IPS-NIHi7 (cell line): ENCODE results near the gene RFT1.

Source experiments
- DNase-seq: peaks from one replicate; pipeline ENCODE4 v3.0.0; 2012; ENCODE audit warnings: mixed read lengths; ENCODE audit errors: extremely low spot score

The RFT1 gene

GRCh38 chr3:53126601-53127000, 3.6 kb downstream of the RFT1 start:
- no peak for DNase-seq

GRCh38 chr3:53123953-53124352, 6.3 kb downstream of the RFT1 start:
- no peak for DNase-seq

GRCh38 chr3:53123510-53123909, 6.7 kb downstream of the RFT1 start:
- DNase-seq = no peak

DNA sequence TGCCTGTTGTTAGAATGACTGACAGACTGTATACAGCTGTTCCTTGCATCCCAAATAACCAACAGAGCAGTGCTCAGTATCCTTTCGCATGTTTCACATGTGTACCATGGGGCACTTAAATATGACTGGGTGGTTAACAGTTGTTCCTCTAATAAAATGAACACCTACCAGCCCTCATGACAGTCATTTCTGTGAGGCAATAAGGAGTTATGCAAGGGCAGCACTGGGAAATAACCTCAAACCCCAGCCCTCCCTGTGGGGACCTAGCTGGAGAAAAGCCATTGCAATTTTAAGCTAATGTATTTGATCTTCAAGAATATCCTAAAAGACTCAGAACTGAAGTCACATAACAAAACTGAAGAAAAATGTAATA, 7.3 kb downstream of the RFT1 start:
- DNase-seq = no peak

- DNase-seq = no peak
These were observed 7.8 kb downstream of the RFT1 start for GRCh38 chr3:53122255-53122932.

DNA sequence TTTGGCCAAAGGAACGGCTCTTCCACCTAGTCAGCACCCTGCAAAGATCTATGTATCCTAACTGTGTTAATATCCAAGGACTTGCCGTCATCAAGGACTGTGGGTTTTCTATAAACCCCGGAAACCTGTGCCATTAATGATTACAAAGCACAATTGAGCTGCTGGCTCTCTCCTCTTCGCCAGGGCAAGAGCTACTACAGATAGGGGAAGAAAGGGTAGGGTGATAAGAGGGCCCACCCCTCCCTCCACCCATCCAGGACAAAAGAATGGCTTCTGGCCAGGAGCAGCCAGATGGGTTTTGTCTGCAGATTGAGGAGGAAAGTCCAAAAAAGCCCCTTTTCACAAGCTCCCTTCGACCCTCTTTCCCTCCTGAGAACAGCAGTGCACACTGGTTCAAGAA, 9.9 kb downstream of the RFT1 start:
- no peak for DNase-seq

GRCh38 chr3:53116956-53117355, 13.3 kb downstream of the RFT1 start:
- no peak for DNase-seq

- DNase-seq = no peak
These were observed 15.7 kb downstream of the RFT1 start for GRCh38 chr3:53114412-53115074.

GRCh38 chr3:53114011-53114400, 16.2 kb downstream of the RFT1 start:
- peak; percentile 93 for DNase-seq

DNA sequence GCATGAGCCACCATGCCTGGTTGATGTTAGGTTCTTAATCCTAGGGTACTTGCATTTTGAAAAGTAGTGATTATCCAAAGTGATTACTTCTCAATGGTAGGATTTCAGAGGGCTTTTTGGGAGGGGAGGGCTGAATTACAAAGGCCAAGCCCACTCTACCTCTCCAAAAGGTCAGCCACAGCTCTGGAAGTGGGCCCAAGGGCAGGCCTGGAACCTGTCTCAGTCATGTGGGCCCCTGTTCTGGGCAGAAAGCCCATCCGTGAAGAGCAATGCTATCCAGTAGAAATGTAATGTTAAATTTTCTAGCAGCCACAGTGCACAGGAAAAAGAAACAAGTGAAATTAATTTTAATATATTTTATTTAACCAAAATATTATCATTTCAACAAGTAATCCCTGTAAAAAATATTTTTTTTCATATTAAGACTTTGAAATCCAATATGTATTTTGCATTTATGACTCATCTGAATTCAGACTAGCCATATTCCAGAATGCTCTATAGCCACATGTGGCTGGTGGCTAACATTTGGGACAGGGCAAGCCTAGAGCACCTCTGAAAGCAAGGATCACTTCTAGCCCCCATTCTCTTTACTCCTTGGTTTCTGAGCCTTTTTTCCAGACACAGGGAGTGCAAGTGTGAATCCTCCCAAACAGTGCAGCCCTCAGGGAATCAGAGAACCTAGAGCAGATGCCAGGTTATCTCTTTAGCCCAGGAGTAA, 16.8 kb downstream of the RFT1 start:
- no peak for DNase-seq

- DNase-seq = no peak
These were observed 18.4 kb downstream of the RFT1 start for GRCh38 chr3:53111822-53112221.

DNA sequence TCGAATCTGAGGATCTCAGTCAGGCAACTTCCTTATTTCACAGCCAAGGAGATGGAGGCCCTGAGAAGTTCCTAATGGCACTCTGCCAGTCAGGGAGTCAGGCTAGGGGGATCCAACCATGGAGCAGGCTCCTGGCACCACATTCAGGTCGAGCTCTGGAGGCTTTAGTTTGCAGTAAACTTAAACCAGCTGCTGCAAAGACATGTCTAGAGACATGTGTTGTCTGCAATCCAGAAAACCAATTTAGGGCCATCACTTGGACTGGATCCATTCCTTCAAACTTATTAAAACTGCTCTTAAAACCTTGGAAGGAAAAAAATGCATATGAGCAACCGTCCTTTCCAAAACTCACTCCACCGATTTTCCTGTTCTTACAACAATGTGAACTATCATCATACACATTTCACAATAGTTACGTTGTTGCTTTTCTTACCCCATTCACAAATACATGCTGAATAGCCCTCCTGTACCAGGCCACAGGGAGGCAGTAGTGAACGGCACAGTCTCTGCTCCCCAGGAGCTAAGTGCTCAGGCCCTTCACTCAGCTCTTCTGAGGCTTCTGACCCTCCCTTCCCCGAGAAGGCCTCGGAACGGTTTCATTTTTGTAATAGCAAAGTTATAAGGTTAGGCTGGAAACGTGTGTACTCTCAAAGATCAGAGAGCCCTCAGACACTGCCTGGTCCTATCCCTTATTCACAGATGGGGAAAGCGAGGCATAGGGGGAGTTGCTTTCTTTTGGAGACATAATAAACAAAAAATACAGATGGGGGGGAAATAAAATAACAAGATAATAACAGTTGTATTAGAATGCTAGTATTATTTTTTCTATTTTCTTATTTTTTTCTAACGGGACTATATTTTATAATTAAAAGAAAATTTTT, 20.1 kb downstream of the RFT1 start:
- peak; percentile 79 for DNase-seq

GRCh38 chr3:53109190-53109589, 21.0 kb downstream of the RFT1 start:
- DNase-seq = no peak

DNA sequence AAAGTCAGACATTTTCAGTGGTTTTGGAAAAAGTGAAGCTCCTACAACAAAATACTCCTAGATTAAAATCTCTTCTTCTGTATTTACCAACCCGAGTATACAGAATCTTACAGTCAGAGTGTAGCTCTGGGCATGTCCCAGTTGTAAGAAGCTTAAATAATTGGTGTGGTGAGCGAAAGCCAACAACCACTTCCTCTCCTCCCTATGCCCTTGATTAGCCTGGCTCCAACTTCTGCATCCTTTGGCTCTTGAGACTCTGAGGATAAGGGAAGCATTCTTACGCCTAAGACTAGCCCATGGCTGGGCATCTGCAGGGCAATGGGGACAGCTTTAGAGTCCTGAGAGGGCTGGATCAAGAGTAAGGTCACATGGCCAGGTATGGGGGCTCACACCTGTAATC, 25.5 kb downstream of the RFT1 start:
- DNase-seq = no peak

DNA sequence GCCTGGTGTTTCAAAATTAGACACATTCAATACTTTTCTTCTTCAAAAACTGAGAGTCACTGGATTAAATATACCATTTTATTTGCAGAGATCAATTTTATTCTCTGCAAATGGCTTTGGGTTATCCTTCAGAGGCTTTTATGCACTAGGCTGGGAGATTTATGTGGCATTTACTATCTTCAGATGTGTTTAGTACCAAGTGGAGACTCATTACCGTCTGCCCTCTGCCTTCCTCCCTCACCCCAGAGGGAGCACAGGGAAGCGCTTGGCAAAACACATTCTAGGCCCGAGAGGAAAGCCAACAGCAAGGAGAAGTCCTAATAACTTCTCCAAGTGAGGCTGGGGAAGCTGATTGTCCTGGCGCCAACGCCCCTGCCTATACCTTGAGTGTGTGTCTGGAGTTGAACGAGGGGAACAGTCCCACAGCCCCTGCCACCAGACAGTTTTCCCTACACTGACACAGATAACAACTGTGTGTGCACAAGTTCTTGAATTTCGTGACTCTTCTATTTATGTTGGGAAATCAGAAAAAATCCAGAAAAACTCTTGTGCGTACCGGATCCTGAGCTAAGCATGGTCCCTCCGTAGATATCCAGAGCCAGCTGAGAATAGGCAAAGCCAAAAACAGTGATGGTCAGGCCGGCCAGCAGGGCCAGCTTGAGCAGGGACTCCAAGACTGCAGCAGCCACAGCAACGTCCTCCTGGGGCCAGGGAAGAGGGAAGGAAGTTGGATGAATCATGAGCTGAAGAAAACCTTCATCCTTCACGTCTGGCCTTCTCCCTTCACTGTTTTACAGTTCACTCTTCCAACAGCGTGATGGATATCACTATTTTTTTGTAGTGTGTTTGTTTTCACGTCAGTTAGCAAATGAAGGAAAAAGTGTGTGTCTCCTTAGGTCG, 26.6 kb downstream of the RFT1 start:
- DNase-seq = no peak

GRCh38 chr3:53102601-53103147, 27.6 kb downstream of the RFT1 start:
- no peak for DNase-seq

DNA sequence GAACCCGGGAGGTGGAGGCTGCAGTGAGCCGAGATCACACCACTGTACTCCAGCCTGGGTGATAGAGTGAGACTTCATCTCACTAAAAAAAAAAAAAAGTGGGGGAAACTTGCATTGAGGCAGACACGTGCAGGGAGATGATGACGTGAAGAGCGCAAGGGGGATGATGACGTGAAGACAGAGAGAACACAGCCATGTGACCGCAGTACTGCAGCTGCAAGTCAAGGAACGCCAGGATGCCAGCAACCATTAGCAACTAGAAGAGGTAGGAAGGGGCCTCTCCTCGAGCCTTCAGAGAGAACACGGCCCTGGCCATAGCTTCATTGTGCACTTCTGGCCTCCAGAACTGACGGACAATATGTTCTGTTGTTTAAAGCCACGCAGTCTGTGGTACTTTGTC, 28.3 kb downstream of the RFT1 start:
- DNase-seq = no peak

- no peak for DNase-seq
These were observed 29.3 kb downstream of the RFT1 start for GRCh38 chr3:53100818-53101466.

DNA sequence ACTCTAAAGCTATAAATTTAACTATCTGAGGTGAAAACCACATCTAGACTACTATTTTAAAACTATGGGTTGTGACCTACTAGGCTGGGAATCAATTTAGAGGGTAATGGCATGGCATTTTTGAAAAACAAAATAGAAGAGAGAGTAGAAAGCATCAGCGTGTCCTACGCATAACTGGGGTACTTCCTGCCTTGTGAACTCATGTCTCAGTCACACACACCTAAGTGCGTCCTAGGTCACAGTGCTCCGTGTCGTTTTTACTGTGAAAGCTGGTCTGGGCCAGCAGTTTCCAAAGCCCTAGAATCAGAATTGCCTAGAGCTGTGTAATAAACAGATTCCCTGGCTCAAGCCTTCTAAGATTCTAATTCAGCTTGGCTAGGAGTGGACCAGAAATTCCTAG, 32.3 kb downstream of the RFT1 start:
- DNase-seq = no peak

DNA sequence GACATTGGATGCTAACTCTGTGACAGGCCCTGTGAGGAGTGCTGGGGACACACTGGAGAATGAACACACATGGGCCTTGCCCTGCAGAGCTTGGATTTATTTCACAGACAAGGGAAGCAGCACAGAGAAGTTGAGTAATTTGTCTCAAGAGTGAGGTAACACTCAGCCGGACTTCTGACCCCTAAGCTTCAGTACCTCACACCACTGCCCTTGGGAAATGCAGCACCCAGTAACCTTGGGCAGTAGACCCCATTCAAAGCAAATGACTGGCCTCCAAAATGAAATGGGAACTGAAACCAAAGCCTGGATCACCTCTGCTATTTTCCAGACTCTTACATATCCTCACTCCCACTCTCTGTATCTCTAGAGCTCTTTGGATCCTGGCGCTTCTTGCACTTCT, 37.3 kb downstream of the RFT1 start:
- DNase-seq = no peak
